ENCODE results near the gene NDUFB8.
A peak's percentile ranks its signal among the peaks of the same experiment; 100 is the strongest.
"Not testable (repeated sequence)": the region's sequence is repeated elsewhere in the genome, so short reads cannot be mapped to it uniquely, and the experiment has no call there.

The NDUFB8 gene

GRCh38 chr10:100529475-100530298 is at the start of gene NDUFB8:
Gene NDUFB8, minus strand, starts transcription at chr10:100529871. Its CDS starts 20 bp downstream, at chr10:100529851.
- peak; percentile 3 for DNase-seq

- DNase-seq = no peak
Observed at GRCh38 chr10:100576282-100576635, 46.6 kb upstream of the NDUFB8 start.

GRCh38 chr10:100575585-100576281 is 46.1 kb upstream of the NDUFB8 start:
- DNase-seq = no peak

- not testable (repeated sequence) for DNase-seq
Observed at GRCh38 chr10:100575146-100575545, 45.5 kb upstream of the NDUFB8 start.

- no peak for DNase-seq
Observed at GRCh38 chr10:100571084-100571856, 41.6 kb upstream of the NDUFB8 start.

- DNase-seq = no peak
Observed at GRCh38 chr10:100570506-100570905, 40.8 kb upstream of the NDUFB8 start.

- no peak for DNase-seq
Observed at GRCh38 chr10:100569687-100570481, 40.2 kb upstream of the NDUFB8 start.

GRCh38 chr10:100568912-100569311 is 39.2 kb upstream of the NDUFB8 start:
- DNase-seq = no peak

GRCh38 chr10:100567826-100568225 is 38.2 kb upstream of the NDUFB8 start:
- no peak for DNase-seq

GRCh38 chr10:100567249-100567648 is 37.6 kb upstream of the NDUFB8 start:
- no peak for DNase-seq

- no peak for DNase-seq
Observed at GRCh38 chr10:100566561-100566960, 36.9 kb upstream of the NDUFB8 start.

GRCh38 chr10:100565206-100565985 is 35.7 kb upstream of the NDUFB8 start:
- no peak for DNase-seq

- no peak for DNase-seq
Observed at GRCh38 chr10:100562008-100562672, 32.5 kb upstream of the NDUFB8 start.

GRCh38 chr10:100561005-100561404 is 31.3 kb upstream of the NDUFB8 start:
- DNase-seq = no peak

GRCh38 chr10:100560248-100560647 is 30.6 kb upstream of the NDUFB8 start:
- no peak for DNase-seq

GRCh38 chr10:100554902-100555301 is 25.2 kb upstream of the NDUFB8 start:
- DNase-seq = no peak

GRCh38 chr10:100553929-100554328 is 24.3 kb upstream of the NDUFB8 start:
- no peak for DNase-seq

GRCh38 chr10:100551738-100552137 is 22.1 kb upstream of the NDUFB8 start:
- no peak for DNase-seq

- no peak for DNase-seq
Observed at GRCh38 chr10:100551196-100551595, 21.5 kb upstream of the NDUFB8 start.

GRCh38 chr10:100544950-100545349 is 15.3 kb upstream of the NDUFB8 start:
- no peak for DNase-seq

GRCh38 chr10:100537475-100537874 is 7.8 kb upstream of the NDUFB8 start:
- no peak for DNase-seq

Data from NCI-H1417 treated with DMSO at 0.1 percent for 48 hours (cell line).